HG03108 (cell line): ENCODE data around the gene HDAC4.

Source experiments
- ATAC-seq: cut with Tn5 transposase; IDR thresholded peaks from one replicate; pipeline ENCODE4 v1.9.1; 2021; ENCODE audit warnings: moderate library complexity; ENCODE audit not compliant: unreplicated experiment

HDAC4 gene

GRCh38 chr2:239227661-239228371, 173.0 kb downstream of the HDAC4 start:
- no peak for ATAC-seq

- no peak for ATAC-seq
Measured at GRCh38 chr2:239226677-239227581, 173.9 kb downstream of the HDAC4 start.

- ATAC-seq = no peak
Measured at GRCh38 chr2:239225871-239226561, 174.8 kb downstream of the HDAC4 start.

GRCh38 chr2:239225371-239225851, 175.4 kb downstream of the HDAC4 start:
- ATAC-seq = no peak

GRCh38 chr2:239224955-239225354, 175.9 kb downstream of the HDAC4 start:
- no peak for ATAC-seq

GRCh38 chr2:239224199-239224570, 176.6 kb downstream of the HDAC4 start:
- ATAC-seq = no peak

GRCh38 chr2:239223310-239224198, 177.3 kb downstream of the HDAC4 start:
- ATAC-seq = no peak

- ATAC-seq = no peak
Measured at GRCh38 chr2:239222706-239223309, 178.0 kb downstream of the HDAC4 start.

- no peak for ATAC-seq
Measured at GRCh38 chr2:239222312-239222660, 178.5 kb downstream of the HDAC4 start.

GRCh38 chr2:239220981-239221396, 179.8 kb downstream of the HDAC4 start:
- no peak for ATAC-seq

- no peak for ATAC-seq
Measured at GRCh38 chr2:239220341-239220740, 180.5 kb downstream of the HDAC4 start.

- ATAC-seq = no peak
Measured at GRCh38 chr2:239216614-239217273, 184.1 kb downstream of the HDAC4 start.

GRCh38 chr2:239215988-239216613, 184.7 kb downstream of the HDAC4 start:
- ATAC-seq = no peak

GRCh38 chr2:239215136-239215925, 185.5 kb downstream of the HDAC4 start:
- ATAC-seq = no peak

GRCh38 chr2:239214725-239215124, 186.1 kb downstream of the HDAC4 start:
- no peak for ATAC-seq

- no peak for ATAC-seq
Measured at GRCh38 chr2:239213643-239214101, 187.1 kb downstream of the HDAC4 start.

- no peak for ATAC-seq
Measured at GRCh38 chr2:239212929-239213642, 187.7 kb downstream of the HDAC4 start.
